IPS-20b (cell line): ENCODE measurements around the gene GNG7.
A peak's percentile ranks its signal among the peaks of the same experiment; 100 is the strongest.

Experiments
- H3K27ac ChIP-seq: one replicate; pipeline ENCODE4 v1.5.1; 2013; ENCODE audit warnings: low read length
- H3K27me3 ChIP-seq: 2 replicates; pipeline ENCODE4 v1.6.1; 2013; ENCODE audit warnings: mild to moderate bottlenecking, low read length, inconsistent platforms; ENCODE audit not compliant: insufficient read depth
- H3K36me3 ChIP-seq: 2 replicates; pipeline ENCODE4 v1.6.1; 2013; ENCODE audit warnings: low read depth, mild to moderate bottlenecking, inconsistent platforms, low read length, moderate library complexity; ENCODE audit not compliant: insufficient read depth
- H3K4me1 ChIP-seq: 2 replicates; pipeline ENCODE4 v1.6.1; 2013; ENCODE audit warnings: mild to moderate bottlenecking, control low read depth, inconsistent platforms, low read length, moderate library complexity; ENCODE audit not compliant: insufficient read depth
- H3K4me3 ChIP-seq: 2 replicates; pipeline ENCODE4 v1.5.1; 2013; ENCODE audit warnings: mild to moderate bottlenecking, low read length, inconsistent platforms
- H3K9ac ChIP-seq: 2 replicates; pipeline ENCODE4 v1.6.1; 2013; ENCODE audit warnings: low read depth, mild to moderate bottlenecking, inconsistent platforms, low read length, moderate library complexity
- H3K9me3 ChIP-seq: 2 replicates; pipeline ENCODE4 v1.6.1; 2013; ENCODE audit warnings: mild to moderate bottlenecking, low read depth, low read length, inconsistent platforms; ENCODE audit not compliant: insufficient read depth

GNG7 gene

DNA sequence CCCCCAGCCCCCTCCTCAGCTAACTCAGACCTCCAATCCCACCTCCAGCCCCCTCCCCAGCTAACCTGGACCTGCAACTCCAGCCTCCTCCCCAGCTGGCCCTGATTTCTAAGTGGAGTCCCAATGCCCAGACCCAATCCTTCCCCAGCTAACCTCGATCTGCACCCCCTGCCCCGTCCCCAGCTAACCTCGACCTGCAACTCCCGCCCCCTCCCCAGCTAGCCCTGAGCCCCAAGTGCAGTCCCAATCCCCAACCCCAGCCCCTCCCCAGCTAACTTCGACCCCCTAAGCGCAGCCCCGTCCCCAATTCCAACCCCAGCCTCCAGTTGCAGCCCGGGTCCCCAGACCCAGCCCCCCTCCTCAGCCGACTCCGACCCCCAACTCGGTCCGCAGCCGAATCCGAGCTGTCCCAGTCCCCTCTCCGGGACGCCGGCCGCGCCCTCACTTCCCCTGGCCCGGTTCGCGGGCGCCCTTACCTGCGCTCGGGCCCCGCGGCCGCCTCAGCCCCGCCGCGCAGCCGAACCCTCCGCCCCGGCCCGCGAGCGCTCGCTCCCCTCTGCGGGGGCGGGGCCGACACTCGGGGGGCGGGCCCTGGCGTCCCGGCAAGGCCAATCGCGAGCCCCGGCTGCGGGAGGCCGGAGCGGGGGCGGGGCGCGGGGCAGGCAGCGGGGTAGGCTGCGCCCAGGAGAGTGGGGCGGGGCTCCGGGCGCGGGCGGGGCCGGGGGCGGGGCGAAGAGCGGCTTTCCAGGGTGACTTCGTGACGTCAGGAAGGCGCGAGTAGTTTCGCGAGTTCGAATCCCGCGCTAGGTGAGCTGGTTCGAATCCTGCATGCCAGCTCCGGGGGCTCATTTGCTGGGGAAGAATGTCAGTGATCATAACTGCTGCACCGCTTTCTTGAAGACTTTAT is at the start of gene GNG7:
Gene GNG7 (minus strand): TSS at position 525 of the 907 bp plus-strand sequence. CDS start 182,006 bp downstream, outside the sequence.
- Histone ChIP-seq H3K27me3 (peaks cover 28% of the 10 kb centered on the region), H3K4me1 (peaks cover 16% of the 10 kb centered on the region; the same call in 1 of the 2 replicates), H3K4me3 (peak within 1 kb of the TSS; percentile 79), H3K36me3 (no peaks in the 10 kb centered on the region), H3K27ac (no peak within 1 kb of the TSS), H3K9me3 (no peaks in the 10 kb centered on the region), H3K9ac (peak within 1 kb of the TSS; percentile 48; the same call in 1 of the 2 replicates)

DNA sequence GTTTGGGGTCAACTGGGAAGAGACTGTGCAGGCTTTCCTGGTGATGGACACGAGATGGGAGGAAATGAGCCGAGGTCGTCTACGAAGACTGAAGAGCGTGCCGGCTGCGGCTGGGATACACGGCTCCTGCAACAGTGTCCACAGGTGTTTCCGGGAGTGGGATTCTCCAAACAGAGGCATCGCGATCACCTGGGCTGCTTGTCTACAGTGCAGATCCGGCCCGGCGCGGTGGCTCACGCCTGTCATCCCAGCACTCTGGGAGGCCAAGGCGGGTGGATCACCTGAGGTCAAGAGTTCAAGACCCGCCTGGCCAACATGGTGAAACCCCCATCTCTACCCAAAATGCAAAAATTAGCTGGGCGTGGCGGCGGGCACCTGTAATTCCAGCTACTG is 48.9 kb upstream of the GNG7 start:
- peaks cover 29% of the 10 kb centered on the region for H3K36me3 ChIP-seq
- no peaks in the 10 kb centered on the region for H3K4me1 ChIP-seq
- H3K4me3 ChIP-seq = no peak overlapping the region
- no peak overlapping the region for H3K9ac ChIP-seq
- peaks cover 10% of the 10 kb centered on the region for H3K27me3 ChIP-seq
- no peaks in the 10 kb centered on the region for H3K9me3 ChIP-seq
- H3K27ac ChIP-seq = no peak overlapping the region

GRCh38 chr19:2750808-2751437 is 48.4 kb upstream of the GNG7 start:
- Histone ChIP-seq H3K36me3 (peaks cover 27% of the 10 kb centered on the region), H3K4me3 (no peak overlapping the region), H3K27ac (no peak overlapping the region), H3K27me3 (peaks cover 13% of the 10 kb centered on the region), H3K4me1 (no peaks in the 10 kb centered on the region), H3K9me3 (no peaks in the 10 kb centered on the region), H3K9ac (no peak overlapping the region)

DNA sequence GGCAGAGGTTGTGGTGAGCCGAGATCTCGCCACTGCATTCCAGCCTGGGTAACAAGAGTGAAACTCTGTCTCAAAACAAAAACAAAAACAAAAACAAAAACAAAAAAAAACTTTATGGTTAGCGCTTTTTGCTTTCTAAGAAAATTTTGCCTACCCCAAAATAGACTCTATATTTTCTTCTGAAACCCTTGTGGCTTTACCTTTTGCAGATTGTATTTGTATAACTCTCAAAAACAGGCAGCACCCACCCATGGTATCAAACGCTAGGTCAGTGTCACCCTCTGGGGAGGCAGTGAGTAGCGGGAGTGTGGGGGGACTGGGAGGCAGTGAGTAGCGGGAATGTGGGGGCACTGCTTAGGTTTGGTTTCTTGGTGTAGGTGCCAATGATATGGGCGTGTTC is 44.9 kb upstream of the GNG7 start:
- Histone ChIP-seq H3K4me3 (no peak overlapping the region), H3K27me3 (peaks cover 28% of the 10 kb centered on the region), H3K27ac (no peak overlapping the region), H3K9ac (no peak overlapping the region), H3K36me3 (no peaks in the 10 kb centered on the region), H3K4me1 (no peaks in the 10 kb centered on the region), H3K9me3 (no peaks in the 10 kb centered on the region)

DNA sequence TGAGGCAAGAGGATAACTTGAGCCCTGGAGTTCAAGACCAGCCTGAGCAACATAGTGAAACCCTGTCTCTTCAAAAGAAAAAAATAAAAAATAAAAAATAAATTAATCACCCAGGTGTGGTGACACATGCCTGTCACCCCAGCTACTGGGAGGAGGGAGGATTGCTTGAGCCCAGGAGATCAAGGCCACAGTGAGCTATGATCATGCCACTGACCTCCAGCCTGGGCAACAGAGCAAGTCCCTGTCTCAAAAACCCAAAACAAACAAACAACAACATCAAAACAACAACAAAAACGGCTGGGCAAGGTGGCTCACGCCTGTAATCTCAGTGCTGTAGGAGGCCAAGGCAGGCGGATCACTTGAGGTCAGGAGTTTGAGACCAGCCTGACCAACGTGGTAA is 41.6 kb upstream of the GNG7 start:
- Histone ChIP-seq H3K4me1 (no peaks in the 10 kb centered on the region), H3K4me3 (no peak overlapping the region), H3K9me3 (no peaks in the 10 kb centered on the region), H3K27ac (no peak overlapping the region), H3K36me3 (no peaks in the 10 kb centered on the region), H3K9ac (no peak overlapping the region), H3K27me3 (peaks cover 34% of the 10 kb centered on the region)

DNA sequence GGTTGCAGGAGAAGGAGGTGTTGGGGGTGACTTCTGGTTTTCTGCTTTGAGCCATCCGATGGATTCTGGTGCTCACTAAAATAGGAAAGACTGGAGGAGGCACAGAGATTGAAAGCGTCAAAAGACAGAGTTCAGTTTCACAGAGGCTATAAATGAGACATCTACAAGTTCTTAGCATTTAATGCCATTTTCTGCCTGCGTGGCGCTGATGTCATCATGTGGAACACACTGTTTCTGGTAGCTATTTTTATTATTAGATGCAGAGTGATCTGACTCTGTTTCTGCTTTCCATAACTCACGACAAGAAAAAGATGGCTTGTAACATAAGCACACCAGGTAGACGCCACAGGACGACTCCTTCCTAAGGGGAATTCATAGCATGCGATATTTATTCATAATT is 40.6 kb upstream of the GNG7 start:
- Histone ChIP-seq H3K9me3 (no peaks in the 10 kb centered on the region), H3K4me1 (no peaks in the 10 kb centered on the region), H3K9ac (no peak overlapping the region), H3K27ac (no peak overlapping the region), H3K27me3 (peaks cover 25% of the 10 kb centered on the region), H3K36me3 (no peaks in the 10 kb centered on the region), H3K4me3 (no peak overlapping the region)

DNA sequence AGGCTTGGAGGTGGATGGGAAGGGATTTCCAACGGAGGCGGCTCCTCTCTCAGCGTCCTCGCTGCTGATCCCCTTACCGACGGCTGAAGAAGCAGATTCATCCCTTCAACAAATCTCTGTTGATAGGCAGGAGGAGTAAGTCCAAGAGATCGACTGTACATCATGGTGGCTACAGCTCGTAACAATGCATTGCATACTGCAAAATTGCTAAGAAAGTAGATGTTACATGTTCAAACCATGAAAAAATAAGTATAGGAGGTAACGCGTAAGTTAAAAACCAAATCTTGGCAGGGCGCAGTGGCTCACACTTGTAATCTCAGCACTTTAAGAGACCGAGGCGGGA is 37.8 kb upstream of the GNG7 start:
- Histone ChIP-seq H3K36me3 (peaks cover 17% of the 10 kb centered on the region), H3K9ac (no peak overlapping the region), H3K4me3 (no peak overlapping the region), H3K27ac (no peak overlapping the region), H3K9me3 (no peaks in the 10 kb centered on the region), H3K27me3 (peaks cover 20% of the 10 kb centered on the region), H3K4me1 (no peaks in the 10 kb centered on the region)

DNA sequence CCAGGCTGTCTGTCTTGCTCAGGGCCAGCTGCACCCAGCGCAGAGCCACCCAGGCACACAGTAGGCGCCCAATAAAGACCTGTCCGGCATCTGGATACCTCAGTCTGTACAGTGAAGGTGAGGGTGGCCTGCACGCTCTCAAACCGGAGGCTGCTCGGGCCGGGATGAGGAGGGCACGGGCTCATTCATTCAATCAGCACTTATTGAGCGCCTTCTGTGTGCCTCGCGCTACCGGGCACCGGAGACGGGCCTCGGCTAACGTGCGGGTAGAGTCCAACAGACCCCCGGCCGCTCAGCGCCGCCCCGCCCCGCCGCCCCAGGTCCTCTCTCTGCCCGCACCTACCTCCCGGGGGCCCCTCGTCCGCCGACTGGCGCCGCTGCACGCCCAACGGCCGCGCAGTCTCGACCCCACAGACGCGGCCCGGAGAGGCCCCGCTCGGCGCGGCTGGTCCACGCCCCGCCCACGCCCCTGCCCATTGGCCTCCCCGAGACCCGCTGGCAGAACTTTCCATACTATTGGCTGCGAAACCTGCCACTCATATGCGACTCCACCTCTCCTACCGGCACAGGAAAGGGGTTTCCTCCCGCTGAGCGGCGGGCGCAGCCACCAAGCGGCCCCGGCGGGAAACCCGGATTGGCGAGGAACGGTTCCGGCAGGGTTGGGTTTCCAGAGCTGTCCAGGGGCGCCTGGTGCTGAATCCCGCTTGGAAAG is 37.3 kb upstream of the GNG7 start, which contains the start of gene SLC39A3:
Gene SLC39A3 (minus strand): TSS at position 416 of the 712 bp plus-strand sequence. CDS start 2,760 bp downstream, outside the sequence.
- no peak within 1 kb of the TSS for H3K27ac ChIP-seq

GRCh38 chr19:2736550-2737190 is 34.2 kb upstream of the GNG7 start:
- no peak overlapping the region for H3K4me3 ChIP-seq
- peaks cover 27% of the 10 kb centered on the region for H3K36me3 ChIP-seq

More for the DNA sequence above, 37.3 kb upstream of the GNG7 start, which contains the start of gene SLC39A3:
- Histone ChIP-seq H3K4me3 (peak within 1 kb of the TSS; percentile 85), H3K9me3 (no peaks in the 10 kb centered on the region), H3K27me3 (peaks cover 20% of the 10 kb centered on the region), H3K4me1 (no peaks in the 10 kb centered on the region), H3K36me3 (peaks cover 23% of the 10 kb centered on the region), H3K9ac (peak within 1 kb of the TSS; percentile 62; the same call in 1 of the 2 replicates)

GRCh38 chr19:2735374-2735773 is 32.9 kb upstream of the GNG7 start:
- H3K9ac ChIP-seq = no peak overlapping the region
- H3K27ac ChIP-seq = no peak overlapping the region
- peaks cover 27% of the 10 kb centered on the region for H3K36me3 ChIP-seq
- no peak overlapping the region for H3K4me3 ChIP-seq
- H3K4me1 ChIP-seq = no peaks in the 10 kb centered on the region
- H3K9me3 ChIP-seq = no peaks in the 10 kb centered on the region
- no peaks in the 10 kb centered on the region for H3K27me3 ChIP-seq

More at GRCh38 chr19:2736550-2737190, 34.2 kb upstream of the GNG7 start:
- Histone ChIP-seq H3K27me3 (peaks cover 4% of the 10 kb centered on the region), H3K9me3 (no peaks in the 10 kb centered on the region), H3K27ac (no peak overlapping the region), H3K4me1 (no peaks in the 10 kb centered on the region), H3K9ac (no peak overlapping the region)

GRCh38 chr19:2734589-2735288 is 32.2 kb upstream of the GNG7 start:
- peaks cover 27% of the 10 kb centered on the region for H3K36me3 ChIP-seq
- no peak overlapping the region for H3K4me3 ChIP-seq
- no peak overlapping the region for H3K9ac ChIP-seq
- no peak overlapping the region for H3K27ac ChIP-seq
- no peaks in the 10 kb centered on the region for H3K27me3 ChIP-seq
- no peaks in the 10 kb centered on the region for H3K4me1 ChIP-seq
- H3K9me3 ChIP-seq = no peaks in the 10 kb centered on the region
